K562 (cell line): ENCODE results near the gene PIP5KL1. TPM values are rescaled to one million over a fixed set of nuclear protein-coding genes. Genes with fewer than 3 reads are reported as not detected.

Source experiments
- ATAC-seq: fragments of 200-7000 bp; cut with Tn5 transposase; 3 replicates; pipeline ENCODE4 v1.9.1; 2020; ENCODE audit warnings: moderate library complexity
- BruUV-seq: library from RNA; stranded (reverse); fragments of 400-500 nt; replicated peaks from 2 replicates; lab custom pipeline; 2021; lab: Mats Ljungman, UMichigan
- CTCF ChIA-PET: fragments of 300-600 bp; formaldehyde crosslinking; extraction: SDS; loops from one replicate; lab custom pipeline; 2021; ENCODE audit warnings: low intra/inter-chr PET ratio; lab: Yijun Ruan, JAX
- POLR2A ChIA-PET: fragments of 300-600, 350-650 bp; sonication (Branson Sonifier 250); formaldehyde crosslinking; extraction: SDS; loops from one replicate; lab custom pipeline; 2021; ENCODE audit warnings: antibody characterized with exemption, inconsistent platforms; lab: Yijun Ruan, JAX
- DNase-seq, 4 experiments: peaks; one replicate each; pipeline versions ENCODE4 v3.0.0 to v3.0.0-alpha.2; 2011 to 2018; ENCODE audit warnings: low spot score in 3 of 4, mixed read lengths in 3 of 4; ENCODE audit errors: extremely low read depth in 1 of 4
- FAIRE-seq: peaks from 2 replicates; lab custom pipeline; 2011; peaks lifted over from hg19 to GRCh38; lab: Jason Lieb, UNC
- H2AFZ ChIP-seq: 2 replicates; pipeline ENCODE4 v1.6.0; 2011; ENCODE audit warnings: low read depth, low read length, control low read depth, inconsistent platforms
- H3K27ac ChIP-seq: fragments of 200-600 bp; 3 replicates; pipeline ENCODE4 v1.8.0; 2011; ENCODE audit warnings: low read depth, mild to moderate bottlenecking, control low read depth, inconsistent platforms, low read length, moderate library complexity, mixed read lengths; ENCODE audit errors: extremely low read depth
- H3K27me3 ChIP-seq, 2 experiments: fragments of 300-600 bp in 1 of 2; 2 replicates in 1 of 2; 3 replicates in 1 of 2; pipeline versions ENCODE4 v1.6.0 to v1.8.0; 2011; ENCODE audit warnings: inconsistent platforms in 2 of 2, low read length in 2 of 2, mild to moderate bottlenecking in 1 of 2, mixed read lengths in 1 of 2, moderate library complexity in 1 of 2; ENCODE audit not compliant: control insufficient read depth in 2 of 2, insufficient read depth in 2 of 2
- H3K36me3 ChIP-seq: fragments of 300-600 bp; 3 replicates; pipeline ENCODE4 v1.8.0; 2011; ENCODE audit warnings: mild to moderate bottlenecking, low read length, inconsistent platforms; ENCODE audit not compliant: control insufficient read depth, insufficient read depth
- H3K4me1 ChIP-seq, 2 experiments: fragments of 200-600 bp in 1 of 2; replicated peaks in 1 of 2; 2 replicates in 1 of 2; 3 replicates in 1 of 2; pipeline versions ENCODE4 v1.5.1 to v1.8.0; 2011; ENCODE audit warnings: inconsistent platforms in 2 of 2, low read length in 2 of 2, mild to moderate bottlenecking in 1 of 2, mixed read lengths in 1 of 2, moderate library complexity in 1 of 2; ENCODE audit not compliant: control insufficient read depth in 2 of 2, insufficient read depth in 2 of 2
- H3K4me2 ChIP-seq: 2 replicates; pipeline ENCODE4 v1.6.1; 2011; ENCODE audit warnings: low read length, control low read depth, inconsistent platforms, mixed read lengths; ENCODE audit not compliant: insufficient read depth
- H3K4me3 ChIP-seq: fragments of 200-600 bp; sonication (generic), shearing (Covaris generic); 2 replicates; pipeline ENCODE4 v1.5.1; 2016; ENCODE audit warnings: control low read depth, inconsistent platforms
- H3K79me2 ChIP-seq: fragments of 200-600 bp; 3 replicates; pipeline ENCODE4 v1.8.0; 2011; ENCODE audit warnings: low read length, inconsistent platforms; ENCODE audit not compliant: control insufficient read depth, insufficient read depth
- H3K9ac ChIP-seq, 2 experiments: 2 replicates each; pipeline versions ENCODE4 v1.6.0 to v1.6.1; 2011; ENCODE audit warnings: low read depth in 2 of 2, low read length in 2 of 2, control low read depth in 1 of 2, inconsistent platforms in 1 of 2, mild to moderate bottlenecking in 1 of 2, mixed read lengths in 1 of 2; ENCODE audit not compliant: insufficient read depth in 1 of 2
- H3K9me1 ChIP-seq: one replicate; pipeline ENCODE4 v1.6.0; 2011; ENCODE audit warnings: inconsistent platforms, mild to moderate bottlenecking, low read length, moderate library complexity; ENCODE audit not compliant: control insufficient read depth, insufficient read depth
- H3K9me3 ChIP-seq: replicated peaks from 2 replicates; pipeline ENCODE4 v1.5.1; 2011; ENCODE audit warnings: low read depth, low read length, inconsistent platforms; ENCODE audit not compliant: control insufficient read depth, insufficient read depth
- H4K20me1 ChIP-seq: replicated peaks from 2 replicates; pipeline ENCODE4 v1.6.1; 2011; ENCODE audit warnings: low read length, inconsistent platforms, mixed read lengths; ENCODE audit not compliant: control insufficient read depth, insufficient read depth
- DACH1 ChIP-seq: fragments of 450-650 bp; IDR thresholded peaks from 2 replicates; pipeline ENCODE4 v1.6.1; 2018; ENCODE audit not compliant: partially characterized antibody
- DDX20 ChIP-seq: fragments of 450-650 bp; IDR thresholded peaks from 2 replicates; pipeline ENCODE4 v1.6.1; 2016; ENCODE audit warnings: missing genetic modification characterization, low read depth, mild to moderate bottlenecking, missing compliant biosample characterization, moderate library complexity
- HBP1 ChIP-seq: fragments of 450-650 bp; formaldehyde crosslinking; IDR thresholded peaks from 2 replicates; pipeline ENCODE4 v1.4.0; 2022; ENCODE audit warnings: missing genetic modification characterization
- MAFF ChIP-seq: IDR thresholded peaks from 2 replicates; pipeline ENCODE4 v1.6.1; 2012; ENCODE audit warnings: low read length, improper control_type of control experiment
- NFATC3 ChIP-seq: fragments of 450-650 bp; IDR thresholded peaks from 2 replicates; pipeline ENCODE4 v1.6.1; 2017; ENCODE audit warnings: mild to moderate bottlenecking
- NR2C2 ChIP-seq, 2 experiments: fragments of 200-800 bp in 1 of 2; sonication (Bioruptor generic) in 1 of 2; sonication (generic) in 1 of 2; formaldehyde crosslinking in 1 of 2; IDR thresholded peaks; 2 replicates each; pipeline versions ENCODE4 v1.6.1 to v1.8.0; 2016 to 2022; ENCODE audit warnings: mild to moderate bottlenecking in 1 of 2, missing compliant biosample characterization in 1 of 2, missing genetic modification characterization in 1 of 2, missing genetic modification reagents in 1 of 2
- SMARCA5 ChIP-seq: fragments of 450-650 bp; IDR thresholded peaks from 2 replicates; pipeline ENCODE4 v1.6.1; 2016
- ZNF311 ChIP-seq: fragments of 250-450 bp; sonication (Bioruptor Pico); IDR thresholded peaks from 2 replicates; pipeline ENCODE4 v1.4.0; 2020; ENCODE audit warnings: mild to moderate bottlenecking, moderate library complexity
- ZNF518B ChIP-seq: fragments of 250-450 bp; sonication (Bioruptor Pico); IDR thresholded peaks from 2 replicates; pipeline ENCODE4 v1.5.0; 2021; ENCODE audit warnings: mild to moderate bottlenecking, moderate library complexity
- WGBS: fragments of 100-300 bp; shearing (Covaris generic); methylation state at CpG from one replicate; pipeline ENCODE4 v1.1.6; 2016; ENCODE audit warnings: low coverage, mixed read lengths; ENCODE audit not compliant: insufficient coverage; ENCODE audit errors: missing lambda C conversion rate; 5-methylcytosine and 5-hydroxymethylcytosine counted together
- in situ Hi-C: fragments of 300-500 bp; cut with MboI; formaldehyde crosslinking; loops from 4 replicates; pipeline ENCODE4 v1.15.0; 2018; ENCODE audit warnings: inconsistent platforms, mixed read lengths
- intact Hi-C: fragments of 100-400 bp; cut with micrococcal nuclease; formaldehyde crosslinking; loops from 2 replicates; pipeline ENCODE4 v1.14.2; 2022
- polyA plus RNA-seq, 8 experiments: library from polyadenylated mRNA; depleted of rRNA in 4 of 8; stranded (reverse) in 5 of 8; unstranded in 3 of 8; fragments of >200 nt; fragmentation: Nextera tagmentation in 2 of 8; fragmentation: Illumina TruSeq in 1 of 8; extraction: Ambion mirVana in 2 of 8; extraction: Trizol in 1 of 8; gene quantifications; 2 replicates each; pipeline versions ENCODE4 v1.2.1 to v1.2.3, GENCODE V29; 2011 to 2014; ENCODE audit warnings: inconsistent platforms in 1 of 8, missing spikeins in 1 of 8
- total RNA-seq, 7 experiments: library from RNA; depleted of rRNA in 6 of 7; stranded (reverse); fragments of >200 nt in 6 of 7; fragmentation: Illumina TruSeq in 2 of 7; extraction: Trizol in 2 of 7; gene quantifications; 2 replicates each; pipeline versions ENCODE4 v1.2.1 to v1.2.3, GENCODE V29; 2011 to 2021; ENCODE audit warnings: low replicate concordance in 1 of 7

Gene PIP5KL1
- total and polyA plus RNA-seq, 9 of the 15 experiments (the other 6 are each of a cell fraction or from before 2014, with no cell fraction given), result 0.18 to 4.8 (median 1.2) TPM

GRCh38 chr9:127873886-127874285, 56.7 kb downstream of the PIP5KL1 start:
- intact Hi-C loops, result loop anchor here (5.0 to 10.0 kb wide), 2 partner anchors 72 to 279 kb away; partner anchors contain the start of gene FPGS

More at GRCh38 chr9:127873886-127874285, 56.7 kb downstream of the PIP5KL1 start:
- no peaks in the 10 kb centered on the region for H3K9me1 ChIP-seq
- peaks cover 12% of the 10 kb centered on the region; the same call in 2 of the 3 replicates for H3K79me2 ChIP-seq
- H4K20me1 ChIP-seq, result no peaks in the 10 kb centered on the region
- no peak for FAIRE-seq
- no TSS peak for BruUV-seq
- DNase-seq, result no peak
- ChIA-PET CTCF (interaction anchor here (0.6 kb wide), 1 partner anchor 171 kb away, joined by 3 read pairs; no protein-coding TSS in a partner anchor), POLR2A (interaction anchor here (0.7 to 2.4 kb wide), 3 partner anchors 11 to 88 kb away, joined by 3 to 9 read pairs (median 3); partner anchors contain the start of gene CDK9)
- peaks cover 6% of the 10 kb centered on the region; the same call in 1 of the 3 replicates for H3K36me3 ChIP-seq
- no peak overlapping the region for H3K4me2 ChIP-seq
- 77% methylated on average over 10 of the region's 10 CpGs for WGBS
- in situ Hi-C loops, result loop anchor here (5.0 to 10.0 kb wide), 3 partner anchors 67 to 279 kb away; partner anchors contain the start of gene TOR2A
- no peaks in the 10 kb centered on the region for H3K27me3 ChIP-seq
- H3K9ac ChIP-seq, result peak overlapping the region in 1 of 2 experiments; percentile 18; a peak in 1 of 4 replicates
- TF ChIP-seq NFATC3 (no peak), NR2C2 (CRISPR knock-in tag; IDR thresholded peaks at IDR 0.05) (no peak), NR2C2 (tag; IDR thresholded peaks at IDR 0.05) (no peak), DDX20 (tag) (no peak), HBP1 (CRISPR knock-in tag) (no peak), ZNF311 (no peak), SMARCA5 (no peak), MAFF (no peak), DACH1 (no peak), ZNF518B (CRISPR knock-in tag) (no peak)
- H3K9me3 ChIP-seq, result no peaks in the 10 kb centered on the region
- no peak overlapping the region for H2AFZ ChIP-seq
- H3K4me1 ChIP-seq, result peaks cover 22 to 67% of the 10 kb centered on the region in 2 experiments; a peak in 4 of 5 replicates
- no peak overlapping the region for H3K27ac ChIP-seq
- ATAC-seq, result no peak
- no peak overlapping the region for H3K4me3 ChIP-seq
